HG03095 (cell line): ENCODE results near the gene PTAR1.

Experiments
- ATAC-seq: cut with Tn5 transposase; IDR thresholded peaks from one replicate; pipeline ENCODE4 v1.9.1; 2021; ENCODE audit warnings: moderate library complexity; ENCODE audit not compliant: unreplicated experiment

The PTAR1 gene

DNA sequence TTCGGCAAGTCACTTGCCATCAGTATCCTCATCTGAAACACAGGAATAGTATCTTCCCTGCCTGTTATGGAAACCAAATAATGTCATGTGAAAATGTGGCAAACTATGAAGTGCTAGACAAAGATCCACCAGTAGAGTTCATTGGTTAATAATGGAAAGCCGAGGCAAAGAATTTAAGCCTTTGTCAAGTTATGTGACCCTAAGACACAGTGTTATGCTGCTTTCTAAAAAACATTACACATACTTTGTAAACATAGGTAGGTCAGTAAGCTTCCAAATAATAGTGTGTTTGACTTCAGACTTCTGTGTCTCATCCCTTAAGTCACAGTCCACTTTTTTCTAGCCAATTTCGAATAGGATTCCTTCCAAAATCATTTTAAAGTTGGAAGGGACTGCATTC is 6.0 kb downstream of the PTAR1 start:
- ATAC-seq, result no peak

DNA sequence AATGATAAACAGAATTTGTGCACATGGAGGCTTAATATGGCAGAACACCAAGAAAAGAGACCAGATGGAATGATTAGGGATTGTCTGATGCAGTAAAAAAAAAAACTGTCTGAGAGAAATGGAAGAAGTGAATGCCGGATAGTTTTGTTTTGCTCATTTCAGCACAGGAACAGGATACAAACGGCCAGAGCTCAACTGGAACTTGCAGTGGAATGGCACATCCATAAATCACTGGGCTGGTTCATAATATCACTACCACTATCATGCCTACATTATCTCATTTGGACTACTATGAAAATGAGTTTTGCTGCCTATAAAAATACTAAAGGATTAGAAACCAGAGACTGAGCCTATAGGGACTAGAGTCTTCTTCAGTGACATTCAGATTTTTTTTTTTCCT is 9.7 kb downstream of the PTAR1 start:
- no peak for ATAC-seq

DNA sequence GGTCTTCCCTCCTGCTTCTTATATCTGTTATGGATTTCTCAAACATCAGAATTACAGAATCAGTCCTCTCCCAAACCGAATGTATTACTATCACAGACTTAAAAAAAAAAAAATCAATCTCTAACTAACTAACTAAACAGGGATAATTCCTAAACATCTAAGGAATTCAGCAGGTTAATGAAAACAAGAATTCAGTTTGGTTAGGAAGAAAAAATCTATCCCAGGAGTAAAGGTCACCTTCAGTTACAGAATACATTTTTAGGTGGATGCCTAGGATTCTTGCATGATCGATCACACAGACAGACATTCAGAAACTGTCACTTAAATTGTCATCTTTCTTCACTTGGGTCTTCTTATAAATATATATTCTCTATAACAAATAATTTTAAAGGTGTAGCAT is 11.5 kb downstream of the PTAR1 start:
- no peak for ATAC-seq

DNA sequence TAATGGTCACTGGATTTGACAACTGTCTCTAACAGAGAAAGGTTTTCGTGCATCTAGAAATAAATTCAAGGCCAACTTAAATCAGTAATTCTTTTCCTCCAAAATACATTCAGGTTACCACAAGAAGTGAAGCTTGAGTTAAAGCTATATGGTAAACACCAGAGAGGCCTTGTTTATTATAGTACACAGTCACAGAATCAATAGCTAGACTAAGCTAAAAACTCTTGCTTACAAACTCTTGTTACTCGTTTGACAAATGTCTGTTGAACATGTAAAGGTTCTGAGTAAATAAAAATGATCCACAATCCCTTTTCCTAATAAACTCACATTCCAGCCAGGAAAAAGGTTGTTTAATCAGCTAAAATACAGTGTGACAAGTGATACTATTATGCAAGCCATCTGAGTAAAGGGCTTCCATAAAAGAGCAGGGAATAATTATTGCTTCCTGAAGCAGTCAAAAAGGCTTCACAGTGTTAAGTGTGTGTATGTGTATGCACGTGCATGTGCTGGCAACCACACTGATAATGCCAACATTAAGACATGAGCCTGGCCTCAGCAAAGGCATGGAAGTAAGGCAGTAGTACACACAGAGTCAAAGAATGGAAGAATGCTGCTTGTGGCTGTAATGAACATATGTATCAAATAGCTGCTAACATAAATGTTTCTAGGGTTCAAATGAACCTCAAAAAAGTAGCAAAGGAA is 12.8 kb downstream of the PTAR1 start:
- no peak for ATAC-seq

DNA sequence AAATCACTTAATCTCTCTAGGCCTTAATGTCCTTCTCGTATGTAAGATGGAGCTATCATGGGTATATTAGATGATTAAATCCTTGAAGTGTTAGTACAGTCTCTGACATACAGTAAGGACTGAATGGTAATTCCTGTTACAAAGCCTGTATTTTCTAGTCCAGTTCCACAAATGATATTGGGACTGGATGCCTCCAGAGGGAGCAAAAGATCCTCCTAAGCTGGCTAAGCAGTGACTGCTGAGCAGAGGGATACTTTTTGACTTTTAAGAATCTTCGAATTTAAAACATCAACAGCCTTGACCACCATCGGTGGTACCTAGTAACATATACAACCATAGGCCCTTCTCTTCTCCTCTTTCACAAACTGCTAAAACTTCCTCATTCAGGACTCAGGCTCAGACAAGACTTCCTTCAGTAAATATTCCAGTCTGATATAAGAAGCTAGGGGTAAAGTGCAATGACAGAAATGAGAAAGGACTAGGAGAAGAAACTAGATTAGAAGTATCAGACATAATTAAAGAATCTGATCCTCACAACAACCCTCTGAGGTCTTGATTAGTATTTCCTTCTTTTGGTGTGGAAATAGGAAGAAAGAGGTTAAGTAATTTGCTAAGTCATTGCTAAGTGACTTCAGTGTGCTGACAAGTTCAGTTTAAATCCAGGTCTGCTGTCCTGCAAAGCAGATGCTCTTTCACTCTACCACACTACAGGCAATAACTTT is 13.9 kb downstream of the PTAR1 start:
- ATAC-seq, result no peak

DNA sequence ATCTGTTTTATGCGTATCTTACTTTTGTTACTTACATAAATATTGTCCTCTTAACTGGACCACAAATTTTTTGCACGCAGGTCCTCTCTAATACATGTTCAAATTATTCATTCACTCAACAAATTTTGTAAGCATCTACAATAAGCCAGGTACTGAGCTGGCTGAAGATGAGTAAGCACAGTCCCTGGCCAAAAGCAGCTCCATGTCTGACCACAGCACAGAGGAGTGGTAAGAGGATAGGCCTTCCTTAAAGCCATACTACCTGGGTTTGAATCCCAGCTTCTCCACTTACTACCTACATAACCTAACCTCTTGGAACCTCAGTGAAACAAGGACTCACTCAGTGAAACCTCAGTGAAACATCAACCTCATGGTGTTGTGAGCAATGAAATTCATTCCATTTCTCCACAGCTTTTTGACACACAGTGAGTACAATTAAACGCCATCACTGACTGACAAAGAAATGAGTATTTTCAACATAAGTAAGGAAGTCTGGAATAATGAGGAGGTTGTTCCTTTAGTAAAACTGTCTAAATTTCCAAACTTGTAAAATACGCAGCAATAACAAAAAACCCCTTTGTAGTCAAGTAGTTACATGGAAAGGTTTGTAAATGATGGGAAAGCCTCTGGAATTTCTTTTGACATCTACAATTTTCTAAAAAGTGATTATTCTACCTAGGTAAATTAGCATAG is 15.0 kb downstream of the PTAR1 start:
- ATAC-seq, result no peak

DNA sequence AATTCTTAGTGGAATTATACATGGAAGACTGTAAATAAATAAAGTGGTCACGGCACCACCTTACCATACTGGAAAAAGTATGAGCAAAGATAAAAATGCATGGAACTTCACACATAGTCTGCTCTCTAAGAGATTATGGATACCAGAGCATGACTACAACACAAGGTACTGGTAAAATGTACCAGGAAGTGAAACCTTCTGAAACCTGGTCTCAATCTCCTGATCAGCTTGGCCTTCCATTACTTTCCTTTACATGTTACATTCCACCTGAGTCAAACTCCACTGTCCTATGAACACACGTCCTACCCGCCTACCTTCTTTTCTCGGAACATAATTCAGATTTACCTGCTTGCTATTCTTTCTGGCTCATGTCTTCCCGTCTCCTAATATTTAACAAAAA is 15.9 kb downstream of the PTAR1 start:
- no peak for ATAC-seq

DNA sequence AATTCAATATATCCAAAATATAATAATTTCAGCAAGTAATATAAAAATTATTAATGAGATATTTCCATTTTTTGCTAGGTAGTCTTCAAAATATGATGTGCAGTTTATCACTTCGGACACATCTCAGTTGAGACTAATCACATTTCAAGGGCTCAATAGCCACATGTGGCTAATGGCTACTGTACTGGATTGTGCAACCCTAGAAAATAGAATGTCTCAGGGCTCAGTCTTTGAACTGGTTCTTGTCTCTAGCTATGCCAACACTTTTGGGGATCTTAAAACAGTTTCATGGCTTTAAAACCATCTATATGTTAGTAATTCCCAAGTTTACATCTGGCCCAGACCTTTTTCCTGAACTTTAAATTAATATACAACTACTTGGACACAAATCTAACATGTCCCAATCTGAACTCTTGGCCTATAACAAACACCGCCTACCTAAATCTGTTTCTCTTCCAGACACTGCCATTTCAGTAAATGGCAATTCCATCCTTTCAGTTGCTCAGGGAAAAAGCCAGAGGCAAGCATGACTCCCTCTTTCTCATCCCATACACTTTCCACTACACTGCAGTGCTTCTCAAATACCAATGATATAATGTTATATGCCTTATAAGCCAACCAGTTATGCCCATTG is 18.8 kb downstream of the PTAR1 start:
- no peak for ATAC-seq

DNA sequence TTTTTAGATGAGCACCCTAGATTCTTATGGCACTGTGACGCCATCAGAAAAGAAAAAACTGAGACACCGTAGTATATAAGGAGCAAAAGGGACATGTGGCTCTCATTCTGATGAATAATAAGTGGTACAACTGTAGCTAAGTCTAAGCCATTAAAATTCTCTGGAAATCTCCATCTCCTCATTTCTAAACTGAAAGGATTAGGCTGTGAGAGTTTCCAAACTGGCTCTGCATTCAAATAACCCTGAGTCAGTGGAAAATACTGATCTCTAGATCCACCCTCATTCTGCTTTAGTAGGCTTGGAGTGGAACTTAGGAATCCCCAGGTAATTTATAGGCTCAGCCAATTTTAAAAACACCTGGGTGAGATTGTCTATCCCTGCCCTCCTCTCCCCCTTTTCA is 28.5 kb downstream of the PTAR1 start:
- ATAC-seq, result no peak

DNA sequence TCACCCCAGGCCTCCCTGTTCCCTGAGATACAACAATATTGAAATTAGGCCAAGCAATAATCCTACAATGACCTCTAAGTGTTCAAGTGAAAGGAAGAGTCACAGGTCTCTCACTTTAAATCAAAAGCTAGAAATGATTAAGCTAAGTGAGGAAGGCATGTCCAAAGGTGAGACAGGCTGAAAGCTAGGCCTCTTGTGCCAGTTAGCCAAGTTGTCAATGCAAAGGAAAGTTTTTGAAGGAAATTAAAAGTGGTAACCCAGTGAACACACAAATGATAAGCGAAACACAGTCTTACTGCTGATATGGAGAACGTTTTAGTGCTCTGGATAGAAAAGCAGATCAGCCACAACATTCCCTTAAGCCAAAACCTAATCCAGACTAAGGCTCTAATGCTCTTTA is 39.8 kb downstream of the PTAR1 start:
- ATAC-seq, result no peak

DNA sequence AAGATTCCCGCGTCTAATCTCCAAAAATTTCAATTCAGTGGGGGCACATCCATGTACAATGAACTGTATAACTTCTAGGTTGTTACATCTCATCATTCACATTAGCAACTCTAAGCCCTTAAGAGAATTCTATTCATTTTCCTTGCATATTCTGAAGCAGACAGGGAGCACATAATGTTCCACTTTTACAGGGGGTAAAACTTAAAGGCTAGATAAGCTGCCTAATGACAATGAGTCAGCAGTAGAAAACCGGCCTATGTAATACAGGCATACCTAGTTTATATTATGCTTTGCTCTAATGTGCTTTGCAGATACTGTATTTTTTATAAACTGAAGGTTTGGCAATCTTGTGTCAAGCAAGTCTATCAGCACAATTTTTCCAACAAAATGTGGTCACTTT is 40.4 kb downstream of the PTAR1 start:
- ATAC-seq, result no peak

DNA sequence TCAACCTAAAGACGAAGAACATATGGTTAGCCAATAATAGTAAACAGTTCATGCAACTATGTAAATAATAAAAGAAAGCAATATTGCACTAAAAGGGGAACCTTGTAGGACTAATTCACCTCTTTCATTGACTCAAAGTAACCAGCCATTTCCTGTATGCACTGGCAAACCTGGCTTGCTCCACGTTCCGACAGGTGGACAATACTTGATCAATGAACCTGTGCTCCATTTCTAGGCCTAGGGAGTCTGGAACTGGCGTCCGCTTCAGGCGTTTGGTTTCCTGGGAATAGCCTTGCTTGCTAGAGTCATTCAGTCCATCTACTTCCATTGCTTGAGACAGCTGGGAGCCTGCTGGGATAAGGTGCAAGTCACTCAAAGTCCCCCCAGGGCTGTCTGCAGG is 41.6 kb downstream of the PTAR1 start:
- ATAC-seq, result no peak

DNA sequence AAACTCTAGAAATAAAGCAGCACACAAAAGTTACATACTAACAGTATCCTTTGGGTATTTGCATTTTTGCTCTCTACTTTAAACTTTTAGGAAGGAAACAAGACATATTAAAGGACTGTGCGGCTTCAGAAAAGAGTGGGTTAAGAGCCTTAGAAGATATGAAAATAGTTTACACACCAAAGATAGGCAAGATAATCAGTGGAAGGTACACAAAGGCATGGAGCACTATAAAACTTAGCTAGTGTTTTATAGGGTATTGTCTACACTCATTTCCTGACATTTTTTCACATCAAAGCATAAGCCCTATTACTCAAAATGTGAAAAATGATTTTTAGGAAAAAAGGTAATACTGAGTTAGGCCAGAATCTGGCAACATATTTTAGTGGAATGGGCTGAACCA is 44.0 kb downstream of the PTAR1 start:
- no peak for ATAC-seq

DNA sequence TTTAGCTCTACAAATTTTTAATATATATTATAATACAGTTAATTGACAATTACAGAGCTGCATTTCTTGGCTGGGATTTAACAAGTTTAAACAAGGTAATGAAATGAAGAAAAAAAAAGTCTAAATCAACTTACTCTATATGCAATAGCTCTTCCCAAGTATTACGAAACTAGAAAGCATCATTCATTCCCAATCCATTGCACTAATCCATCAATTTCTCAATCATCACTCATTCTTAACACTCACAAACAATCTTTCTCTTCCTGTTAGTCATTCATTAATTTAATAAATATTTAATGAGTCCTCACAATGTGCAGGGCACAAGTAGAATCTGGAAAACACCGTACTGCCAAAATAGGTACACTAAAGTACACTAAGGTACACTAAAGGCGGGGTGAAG is 44.7 kb downstream of the PTAR1 start:
- ATAC-seq, result no peak

DNA sequence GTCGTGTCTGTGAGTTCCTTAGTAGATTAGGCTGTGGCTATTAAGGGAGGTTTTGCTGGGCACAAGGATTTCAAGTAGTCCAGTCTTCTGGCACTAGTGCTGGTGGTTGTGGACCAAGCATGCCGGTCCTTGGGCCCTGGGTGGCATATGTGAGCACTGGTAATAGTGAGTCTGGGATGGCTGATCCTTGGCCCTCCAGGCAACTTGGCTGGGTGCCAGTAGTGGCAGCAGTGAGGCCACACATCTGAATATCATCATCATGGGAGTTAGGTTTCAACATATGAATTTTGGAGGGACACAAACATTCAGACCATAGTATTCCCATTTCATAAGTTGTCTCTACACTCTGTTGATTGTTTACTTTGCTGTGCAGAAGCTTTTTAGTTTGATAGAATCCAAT is 62.3 kb downstream of the PTAR1 start:
- no peak for ATAC-seq

DNA sequence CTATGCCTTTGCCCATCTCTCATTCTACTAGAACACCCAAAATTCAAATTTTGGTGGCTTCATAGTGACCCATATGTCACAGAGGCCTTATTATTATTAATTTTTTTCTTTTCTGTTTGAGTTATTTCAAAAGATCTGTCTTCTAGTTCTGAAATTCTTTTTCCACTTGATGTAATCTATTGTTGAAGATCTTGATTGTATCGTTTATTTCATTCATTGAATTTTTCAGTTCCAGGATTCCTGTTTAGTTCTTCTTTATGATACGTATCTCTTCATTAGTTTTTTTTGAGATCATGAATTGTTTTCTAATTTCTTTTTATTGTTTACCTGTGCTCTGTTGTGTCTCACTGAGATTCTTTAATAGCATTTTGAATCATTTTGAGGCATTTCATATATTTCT is 63.0 kb downstream of the PTAR1 start:
- no peak for ATAC-seq

DNA sequence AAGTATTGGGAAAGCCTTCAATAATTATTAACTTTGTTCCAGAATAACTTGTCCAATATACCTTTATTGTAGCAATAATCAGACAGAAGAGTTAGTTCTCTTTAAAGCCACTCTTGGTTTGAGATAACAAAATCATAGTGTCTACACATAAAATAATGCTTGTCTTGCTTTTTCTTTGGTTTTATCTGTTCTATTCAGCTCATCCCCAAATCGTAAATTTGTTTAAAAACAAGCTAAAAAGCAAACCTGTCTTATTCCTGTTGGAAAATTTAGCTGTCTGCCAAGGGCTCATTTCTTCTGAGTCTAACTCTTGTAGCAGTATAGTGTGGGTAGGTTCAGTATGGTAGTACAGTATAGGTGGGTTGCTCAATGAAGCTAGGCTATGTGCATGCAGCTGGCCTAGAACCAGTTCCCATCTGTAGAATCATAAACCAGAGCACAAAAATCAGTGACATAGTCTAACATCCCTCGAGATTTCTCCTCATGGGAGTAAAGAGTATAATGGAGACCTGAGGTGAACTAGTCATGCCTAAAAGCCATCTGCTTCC is 69.7 kb downstream of the PTAR1 start:
- no peak for ATAC-seq

DNA sequence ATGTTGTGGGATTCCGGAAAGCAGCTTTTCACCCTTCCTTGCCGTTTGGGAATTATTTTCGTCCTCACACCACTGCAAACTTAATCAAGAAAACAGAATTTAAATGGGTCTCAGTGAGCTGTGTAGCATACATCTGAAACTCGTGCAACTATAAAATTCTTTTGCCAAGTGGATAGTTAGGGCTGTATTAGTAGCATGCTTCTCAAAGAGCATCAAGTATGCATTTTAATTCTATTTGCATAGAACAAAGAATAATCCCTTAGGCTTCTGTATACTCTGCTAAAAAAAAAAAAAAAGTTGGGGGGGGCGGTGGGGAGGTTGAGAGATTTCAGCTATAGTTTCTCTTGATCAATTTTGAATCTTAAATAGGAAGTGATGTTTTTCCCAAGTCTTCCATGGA is 75.9 kb downstream of the PTAR1 start:
- no peak for ATAC-seq

DNA sequence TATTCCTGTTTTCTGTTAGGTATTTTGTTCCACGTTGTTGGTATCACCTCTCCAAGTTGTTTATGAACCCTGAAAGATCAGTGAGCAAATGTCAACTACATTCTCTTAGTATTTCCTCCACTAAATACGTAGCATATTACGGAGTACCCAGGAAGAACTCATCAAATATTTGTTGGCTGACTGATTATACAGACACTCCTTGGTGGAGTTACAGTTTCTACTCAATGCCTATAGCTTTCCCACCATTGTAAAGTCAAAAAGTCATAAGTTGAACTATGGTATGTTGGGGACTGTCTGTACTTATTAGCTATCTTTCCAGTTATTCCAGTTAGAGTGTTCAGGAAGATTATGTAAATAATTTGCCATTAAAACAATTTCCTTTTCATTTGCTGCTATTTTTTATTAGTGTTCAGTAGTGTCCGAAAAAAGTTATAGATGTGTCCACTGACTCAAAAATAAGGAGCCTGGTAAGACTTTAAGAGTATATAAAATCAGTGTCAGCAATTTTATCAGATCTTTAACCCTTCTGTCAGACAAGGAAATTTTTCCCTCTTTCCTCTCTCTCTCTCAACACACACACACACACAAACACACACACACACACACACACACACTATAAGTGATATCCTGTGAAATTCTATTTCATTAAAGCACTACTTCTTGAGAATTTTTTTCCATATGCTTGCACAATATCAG is 80.8 kb downstream of the PTAR1 start:
- no peak for ATAC-seq

DNA sequence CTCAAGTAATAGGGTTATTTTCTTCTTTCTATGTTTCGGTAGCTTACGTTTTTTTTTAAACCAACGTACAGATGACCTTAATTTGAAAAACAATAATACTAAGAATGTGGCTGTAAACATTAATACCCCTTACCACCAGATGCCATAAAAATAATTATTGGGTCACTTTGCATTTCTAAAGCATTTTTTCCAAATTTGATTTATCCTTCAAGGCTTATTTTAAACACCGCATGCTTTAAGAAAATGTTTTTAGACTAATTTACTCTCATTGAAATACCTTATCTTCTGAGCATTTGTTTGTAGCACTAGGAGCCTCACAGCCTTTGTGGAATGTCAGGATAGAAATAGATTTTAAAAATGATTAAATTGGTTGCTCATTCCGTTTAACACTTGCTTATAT is 81.9 kb downstream of the PTAR1 start:
- ATAC-seq, result no peak

DNA sequence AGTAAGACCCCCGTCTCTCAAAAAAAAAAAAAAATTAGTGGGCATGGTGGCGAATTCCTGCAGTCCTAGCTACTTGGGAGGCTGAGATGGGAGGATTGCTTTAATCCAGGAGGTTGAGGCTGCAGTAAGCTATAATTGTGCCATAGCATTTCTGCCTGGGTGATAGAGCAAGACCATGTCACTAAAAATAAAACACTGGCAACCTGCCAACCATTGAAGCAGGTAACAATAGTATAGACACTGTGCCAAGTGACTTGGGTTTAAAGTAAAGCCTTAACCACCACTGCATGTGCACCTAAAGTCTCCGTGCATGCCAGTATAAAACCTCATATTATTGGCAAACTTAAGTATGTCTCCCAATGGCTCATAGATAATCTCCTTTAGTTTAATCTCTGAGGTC is 84.2 kb downstream of the PTAR1 start:
- no peak for ATAC-seq
